ENCODE results near the gene MRPS6.

The MRPS6 gene

GRCh38 chr21:34046917-34047316 lies 26.5 kb upstream of the MRPS6 start:
- no peak overlapping the region for H3K4me3 ChIP-seq (ENCODE audit: low read depth, low read length)
- in situ Hi-C loops (cut with HindIII; ENCODE audit: low sequenced_read_pairs), result no loop called here
- no peak for DNase-seq (ENCODE audit: low read depth, low spot score)
- TF ChIP-seq CTCF (IDR thresholded peaks at IDR 0.05; ENCODE audit: low read depth, low read length), result no peak

GRCh38 chr21:34047835-34048234 lies 25.5 kb upstream of the MRPS6 start:
- H3K4me3 ChIP-seq (ENCODE audit: low read depth, low read length), result no peak overlapping the region
- in situ Hi-C loops (cut with HindIII; ENCODE audit: low sequenced_read_pairs), result no loop called here
- DNase-seq (ENCODE audit: low read depth, low spot score), result no peak
- TF ChIP-seq CTCF (IDR thresholded peaks at IDR 0.05; ENCODE audit: low read depth, low read length), result no peak

GRCh38 chr21:34052171-34052570 lies 21.2 kb upstream of the MRPS6 start:
- no peak for DNase-seq (ENCODE audit: low read depth, low spot score)
- TF ChIP-seq CTCF (IDR thresholded peaks at IDR 0.05; ENCODE audit: low read depth, low read length), result no peak
- H3K4me3 ChIP-seq (ENCODE audit: low read depth, low read length), result no peak overlapping the region
- in situ Hi-C loops (cut with HindIII; ENCODE audit: low sequenced_read_pairs), result no loop called here

- in situ Hi-C loops (cut with HindIII; ENCODE audit: low sequenced_read_pairs), result no loop called here
- no peak for TF ChIP-seq CTCF (IDR thresholded peaks at IDR 0.05; ENCODE audit: low read depth, low read length)
- no peak overlapping the region for H3K4me3 ChIP-seq (ENCODE audit: low read depth, low read length)
- DNase-seq (ENCODE audit: low read depth, low spot score), result no peak
Measured at GRCh38 chr21:34054259-34054658, 19.1 kb upstream of the MRPS6 start.

- DNase-seq (ENCODE audit: low read depth, low spot score), result no peak
- no peak overlapping the region for H3K4me3 ChIP-seq (ENCODE audit: low read depth, low read length)
- in situ Hi-C loops (cut with HindIII; ENCODE audit: low sequenced_read_pairs), result no loop called here
- TF ChIP-seq CTCF (IDR thresholded peaks at IDR 0.05; ENCODE audit: low read depth, low read length), result no peak
Measured at GRCh38 chr21:34055615-34056014, 17.8 kb upstream of the MRPS6 start.

- H3K4me3 ChIP-seq (ENCODE audit: low read depth, low read length), result no peak overlapping the region
- no peak for TF ChIP-seq CTCF (IDR thresholded peaks at IDR 0.05; ENCODE audit: low read depth, low read length)
- in situ Hi-C loops (cut with HindIII; ENCODE audit: low sequenced_read_pairs), result no loop called here
- no peak for DNase-seq (ENCODE audit: low read depth, low spot score)
Measured at GRCh38 chr21:34061983-34062382, 11.4 kb upstream of the MRPS6 start.

- H3K4me3 ChIP-seq (ENCODE audit: low read depth, low read length), result no peak overlapping the region
- in situ Hi-C loops (cut with HindIII; ENCODE audit: low sequenced_read_pairs), result no loop called here
- TF ChIP-seq CTCF (IDR thresholded peaks at IDR 0.05; ENCODE audit: low read depth, low read length), result no peak
- DNase-seq (ENCODE audit: low read depth, low spot score), result no peak
Measured at GRCh38 chr21:34065027-34065426, 8.4 kb upstream of the MRPS6 start.
